GM18505 (cell line): ENCODE measurements around the gene MMP3.

Experiments used
- ATAC-seq: cut with Tn5 transposase; IDR thresholded peaks from one replicate; pipeline ENCODE4 v1.9.1; 2021; ENCODE audit not compliant: unreplicated experiment
- POLR2A ChIP-seq: IDR thresholded peaks from 4 replicates; pipeline ENCODE4 v1.6.1; 2011; ENCODE audit warnings: borderline replicate concordance; ENCODE audit not compliant: insufficient read depth, insufficient read length; ENCODE audit errors: extremely low read depth

Gene MMP3

DNA sequence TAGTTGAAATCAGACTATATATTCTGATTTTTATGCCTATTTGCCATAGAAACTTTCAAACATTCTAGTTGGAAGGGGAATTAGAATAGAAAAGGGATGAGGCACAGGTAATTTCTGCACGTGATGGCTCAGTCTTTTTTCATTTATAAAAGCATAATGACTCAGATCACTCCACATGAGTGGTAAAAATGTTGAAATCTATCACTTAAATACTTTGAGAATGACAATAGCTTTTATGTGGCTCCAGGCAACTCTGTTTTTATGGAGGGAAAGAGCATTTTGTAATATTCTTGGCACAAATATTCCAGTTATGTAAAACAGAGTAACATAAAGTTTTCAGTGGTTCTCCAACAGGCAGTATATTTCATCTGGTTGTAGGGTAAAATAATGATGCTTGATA lies 5.9 kb upstream of the MMP3 start:
- no peak for TF ChIP-seq POLR2A
- ATAC-seq, result no peak

DNA sequence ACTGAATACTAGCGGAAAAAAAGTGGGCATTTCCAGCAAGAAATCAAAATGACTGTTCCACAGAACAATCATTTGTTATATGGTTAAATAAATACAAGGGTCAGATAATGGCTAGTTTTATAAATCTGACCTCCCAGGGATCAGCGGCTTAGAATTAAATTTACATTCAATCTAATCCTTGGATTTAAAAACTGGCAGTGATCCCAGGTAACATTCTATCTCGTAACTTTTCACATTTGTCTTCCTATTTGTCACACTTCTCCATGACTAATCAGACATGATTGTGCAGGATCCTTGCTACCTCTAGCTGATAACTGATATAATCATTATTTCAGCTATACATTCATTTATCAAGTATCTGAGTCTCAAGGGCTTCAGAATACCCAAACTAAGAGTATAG lies 2.9 kb upstream of the MMP3 start:
- ATAC-seq, result no peak
- no peak for TF ChIP-seq POLR2A

DNA sequence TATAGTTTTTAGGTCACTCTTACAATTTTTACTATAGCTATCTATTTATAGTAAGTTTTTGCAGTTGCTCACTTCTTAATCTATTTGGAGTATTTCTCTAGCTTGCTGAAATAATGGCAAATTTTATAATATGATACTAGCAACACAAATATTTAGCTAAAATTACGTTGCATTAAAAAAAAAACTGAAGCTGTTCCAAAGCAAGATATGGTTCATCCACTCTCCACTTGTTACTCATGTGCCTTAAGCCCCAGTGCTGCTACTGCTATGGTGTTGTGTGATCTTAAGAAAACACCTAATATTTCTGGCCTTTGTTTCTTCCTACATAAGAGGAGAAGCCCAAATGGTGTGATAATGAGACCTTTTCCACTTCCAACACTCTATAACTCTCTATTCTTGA lies 479 bp downstream of the MMP3 start:
- no peak for ATAC-seq
- no peak for TF ChIP-seq POLR2A

DNA sequence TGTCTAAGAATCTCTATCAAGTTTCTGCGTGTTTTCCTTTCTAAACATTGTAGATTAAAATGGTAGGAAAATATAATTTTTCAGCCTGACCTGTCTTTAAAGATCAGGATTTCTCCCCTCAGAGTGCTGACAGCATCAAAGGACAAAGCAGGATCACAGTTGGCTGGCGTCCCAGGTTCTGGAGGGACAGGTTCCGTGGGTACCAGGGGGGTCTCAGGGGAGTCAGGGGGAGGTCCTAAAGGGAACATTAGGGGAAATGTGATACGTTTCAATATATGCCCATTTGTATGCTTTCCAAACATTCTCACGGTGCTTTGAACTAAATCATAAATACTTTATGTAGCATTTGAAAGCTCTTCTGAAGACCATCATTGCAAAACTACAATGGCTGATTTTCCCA lies 3.4 kb downstream of the MMP3 start:
- ATAC-seq, result no peak
- TF ChIP-seq POLR2A, result no peak

DNA sequence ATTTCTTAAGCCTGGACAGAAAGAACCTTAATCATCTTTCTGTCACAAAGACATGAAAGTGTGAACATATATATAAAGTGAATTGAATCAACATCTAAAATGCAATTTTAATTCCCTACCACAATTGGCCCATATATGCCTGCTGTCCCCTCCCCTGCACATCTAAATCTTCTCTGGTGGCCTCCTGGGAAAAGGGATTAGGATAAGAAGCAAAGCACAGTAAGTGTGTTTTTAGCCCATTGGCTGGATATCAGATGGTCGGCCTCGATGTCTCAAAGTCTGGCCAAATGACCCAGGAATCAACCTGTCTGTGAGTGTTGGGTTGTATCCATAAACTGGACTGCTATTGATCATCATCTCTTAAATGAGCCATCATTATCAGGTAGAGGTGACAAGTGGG lies 5.8 kb downstream of the MMP3 start:
- ATAC-seq, result no peak
- TF ChIP-seq POLR2A, result no peak

DNA sequence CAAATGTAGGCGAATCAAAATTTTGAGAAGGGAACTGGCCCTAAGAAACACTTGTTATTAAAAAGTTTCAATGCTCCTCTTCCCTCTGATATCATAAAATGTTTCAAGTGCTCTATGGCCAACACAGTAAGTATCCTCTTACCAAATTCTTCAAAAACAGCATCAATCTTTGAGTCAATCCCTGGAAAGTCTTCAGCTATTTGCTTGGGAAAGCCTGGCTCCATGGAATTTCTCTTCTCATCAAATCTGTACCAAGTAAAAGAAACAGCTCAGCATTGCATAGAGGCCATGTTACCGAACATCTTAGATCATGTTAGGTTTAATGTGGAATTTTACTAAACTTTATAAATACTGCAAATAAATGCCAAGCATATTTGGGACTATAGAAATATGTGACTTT lies 6.3 kb downstream of the MMP3 start:
- no peak for ATAC-seq
- no peak for TF ChIP-seq POLR2A

DNA sequence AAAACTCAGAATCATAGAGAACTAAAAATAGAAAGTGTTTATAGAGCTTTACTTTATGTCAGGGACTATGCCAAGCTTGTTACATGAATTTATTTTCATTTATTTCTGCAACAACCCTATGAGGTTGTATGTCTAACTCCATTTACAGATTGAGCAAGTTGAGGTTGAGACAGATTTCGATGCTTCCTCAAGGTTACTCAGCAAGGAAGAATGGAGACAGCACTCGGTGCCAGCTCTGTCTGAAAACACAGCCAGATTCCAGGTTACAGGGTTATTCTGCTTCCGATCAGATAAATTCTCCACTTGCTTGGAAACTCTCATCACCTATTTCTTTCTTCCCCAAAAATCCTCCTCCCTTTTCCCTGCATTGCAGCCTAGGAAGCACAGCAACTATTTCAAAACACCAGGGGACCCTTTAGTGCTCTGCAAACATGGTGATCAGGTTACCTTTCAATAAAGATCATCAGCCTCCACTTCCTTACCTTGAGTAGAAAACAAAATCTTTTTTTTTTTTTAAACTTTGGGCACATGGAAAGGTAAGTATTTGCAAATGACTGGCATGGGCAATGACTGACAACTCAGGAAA lies 7.0 kb downstream of the MMP3 start:
- ATAC-seq, result no peak
- no peak for TF ChIP-seq POLR2A

DNA sequence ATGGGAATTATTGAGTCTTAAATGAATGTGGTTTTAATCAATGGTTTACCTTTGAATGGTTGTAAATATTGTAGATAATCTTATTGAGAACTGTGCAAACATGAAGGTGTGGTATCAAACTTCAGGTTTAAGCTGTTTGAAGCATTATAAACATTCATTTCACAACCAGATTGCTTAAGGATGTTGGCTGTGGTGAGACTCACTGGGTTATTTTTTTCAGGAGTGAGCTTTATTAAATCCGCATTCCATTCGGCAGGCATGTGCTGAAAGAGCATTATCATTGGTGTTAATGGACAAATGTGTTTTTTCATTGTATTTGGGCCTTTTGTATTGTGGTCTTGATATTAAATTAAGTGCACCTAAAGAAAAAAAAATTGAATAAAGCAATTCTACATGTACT lies 9.7 kb downstream of the MMP3 start:
- TF ChIP-seq POLR2A, result no peak
- ATAC-seq, result no peak

DNA sequence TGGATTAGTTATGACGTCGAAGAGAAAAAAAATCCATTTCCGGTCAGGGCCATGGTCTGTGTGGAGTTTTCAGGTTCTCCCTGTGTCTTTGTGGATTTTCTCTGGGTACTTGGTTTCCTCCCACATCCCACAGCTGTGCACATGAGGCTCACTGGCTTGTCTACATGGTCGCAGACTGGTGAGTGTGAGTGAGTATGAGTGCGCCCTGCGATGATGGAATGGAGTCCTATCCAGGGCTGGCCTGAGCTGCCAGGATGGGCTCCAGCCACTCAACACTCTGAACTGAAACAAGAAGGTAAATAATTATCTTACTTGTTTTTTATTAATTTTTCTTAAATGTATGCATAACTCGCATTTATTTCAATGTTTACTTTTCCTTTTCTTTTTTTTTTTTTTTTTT lies 10.8 kb downstream of the MMP3 start:
- TF ChIP-seq POLR2A, result no peak
- no peak for ATAC-seq

DNA sequence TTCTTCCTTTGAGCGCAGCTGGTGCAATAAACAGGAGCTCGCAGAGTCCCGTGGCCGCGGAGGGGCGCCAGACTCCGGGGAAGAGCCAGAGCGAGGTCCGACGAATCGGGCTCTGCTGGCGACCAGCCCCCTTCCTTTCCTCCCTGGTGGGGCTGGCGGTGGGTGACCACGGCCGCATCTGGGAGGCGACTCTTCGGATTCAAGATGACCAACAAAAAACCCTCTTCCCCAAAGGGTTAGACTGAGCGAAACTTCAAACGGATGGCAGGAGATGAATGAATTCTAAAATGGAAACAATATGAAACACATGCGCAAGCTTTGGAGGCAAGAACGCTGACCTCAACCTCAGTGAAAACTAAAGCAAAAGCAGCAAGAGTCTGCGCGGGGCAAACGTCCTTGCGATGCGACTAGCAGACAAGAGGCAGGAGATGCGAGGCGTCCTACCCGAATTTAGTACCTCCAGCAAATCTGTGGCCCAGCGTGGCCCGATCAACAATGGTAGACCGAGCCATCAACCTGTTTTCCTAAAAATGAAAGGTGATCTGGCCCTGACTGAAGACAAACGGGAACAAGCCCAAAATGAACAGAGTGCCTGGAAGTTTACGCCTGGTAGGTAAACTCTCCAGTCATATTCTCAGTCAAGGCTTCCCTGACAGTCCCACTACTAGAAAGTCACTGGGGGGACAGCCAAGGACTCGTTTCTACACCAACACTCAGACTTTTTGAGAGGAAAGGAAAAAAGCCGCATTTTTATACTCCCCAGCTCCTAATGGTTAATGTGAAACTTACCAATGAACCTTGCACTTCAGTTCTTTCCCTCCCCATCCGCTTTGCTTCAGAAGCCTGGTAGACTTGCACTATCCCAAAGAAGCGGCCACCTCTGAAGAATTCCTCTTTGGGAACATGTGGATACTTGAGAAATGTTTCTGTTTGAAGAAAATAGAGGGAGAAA lies 11.6 kb downstream of the MMP3 start:
- no peak for TF ChIP-seq POLR2A

DNA sequence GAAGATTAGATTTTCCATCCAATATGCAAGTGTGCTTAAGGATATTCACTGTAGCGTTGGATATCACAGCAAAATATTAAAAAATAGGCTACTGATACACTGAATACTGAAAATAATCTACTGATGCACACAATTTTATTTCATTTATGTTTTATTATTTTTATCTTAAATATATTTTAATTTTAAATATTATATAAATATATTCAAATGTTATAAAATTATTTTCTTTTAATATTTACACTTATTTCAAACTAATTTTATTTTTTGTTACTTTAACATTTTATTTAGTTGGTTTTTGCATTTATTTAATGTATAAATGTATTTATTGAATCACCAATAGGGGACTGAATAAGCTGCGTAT lies 12.3 kb downstream of the MMP3 start:
- no peak for ATAC-seq
- TF ChIP-seq POLR2A, result no peak

More for the DNA sequence above, 11.6 kb downstream of the MMP3 start:
- no peak for ATAC-seq

DNA sequence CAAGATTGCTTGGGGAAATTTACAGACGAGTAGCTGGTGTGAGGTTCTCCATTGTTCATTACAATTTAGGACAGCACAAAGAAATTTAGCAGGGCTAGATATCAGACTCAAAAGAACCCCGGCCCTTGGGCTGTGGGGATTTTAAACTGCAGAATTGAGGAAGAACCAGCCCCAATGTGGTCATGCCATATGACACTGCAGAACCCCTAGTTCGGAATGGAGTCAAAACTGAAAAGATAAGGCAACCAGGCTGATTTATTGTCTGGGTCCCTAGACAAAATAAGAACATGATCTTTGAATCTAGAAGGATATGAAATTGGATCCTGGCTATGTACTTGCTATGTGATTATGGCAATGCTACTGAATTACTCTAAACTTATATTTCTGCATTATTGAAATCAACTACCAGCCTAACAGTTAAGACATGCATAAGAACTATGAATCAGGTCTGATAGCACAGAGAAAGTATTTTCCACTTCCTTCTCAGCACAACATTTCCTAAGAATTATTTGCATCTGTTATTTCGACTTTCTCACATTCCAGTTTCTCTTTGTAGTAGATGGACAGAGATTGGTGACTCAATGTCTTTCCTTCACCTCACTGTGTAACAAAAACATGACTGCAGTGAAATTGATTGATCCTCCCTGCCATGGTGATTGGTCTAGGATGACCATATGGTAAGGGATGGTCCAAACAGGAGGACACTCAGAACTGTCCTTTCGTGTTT lies 13.2 kb downstream of the MMP3 start:
- no peak for TF ChIP-seq POLR2A
- ATAC-seq, result no peak

DNA sequence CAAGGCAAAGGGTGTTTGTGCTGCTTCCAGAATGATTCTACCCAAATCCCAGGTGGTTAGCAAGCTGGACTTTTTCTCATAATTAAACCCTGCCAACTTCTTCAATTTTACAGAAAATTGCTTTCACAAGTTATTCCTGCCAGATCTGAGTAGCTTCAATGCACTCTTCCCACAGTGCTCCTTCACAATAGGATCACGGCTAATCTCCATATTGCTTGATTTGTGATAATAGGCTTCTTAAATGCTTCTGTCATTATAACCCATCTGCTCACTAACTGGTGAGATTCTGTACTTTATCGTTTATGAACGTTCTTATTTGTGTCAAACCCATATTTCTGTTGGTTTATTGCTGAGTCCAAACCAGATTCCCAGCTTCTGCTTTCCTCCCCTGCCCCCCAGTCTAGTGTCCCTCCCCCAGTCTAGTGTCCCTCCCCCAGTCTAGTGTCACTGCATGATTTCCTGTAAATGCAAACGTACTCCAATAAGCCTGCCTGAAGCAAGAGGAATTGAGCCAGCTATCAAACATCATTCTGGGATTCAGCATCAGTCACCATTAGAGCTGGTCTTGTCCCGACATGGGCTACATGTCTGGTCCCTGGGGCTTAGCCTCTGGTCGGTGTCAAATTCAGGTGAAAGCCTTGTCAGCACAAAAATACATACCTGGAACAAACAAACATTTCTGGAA lies 14.0 kb downstream of the MMP3 start:
- no peak for TF ChIP-seq POLR2A
- ATAC-seq, result no peak

DNA sequence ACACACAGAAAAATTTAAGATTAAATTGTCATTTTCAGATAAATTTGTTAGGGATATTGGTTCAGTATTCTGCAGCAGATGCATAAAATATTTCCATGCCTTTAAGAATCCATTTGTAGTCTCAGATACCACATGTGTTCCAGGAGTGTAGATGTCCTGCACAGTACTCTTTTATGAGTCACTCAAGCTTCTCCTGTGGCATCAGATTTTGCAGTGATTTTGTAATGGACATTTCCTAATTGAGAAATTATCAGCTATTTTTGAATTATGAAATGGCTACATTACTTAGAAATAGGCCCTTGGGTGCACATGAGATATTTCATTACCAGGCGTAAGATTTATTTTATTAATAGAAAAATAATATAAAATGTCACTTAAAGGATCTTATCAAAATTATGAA lies 18.9 kb downstream of the MMP3 start:
- ATAC-seq, result no peak
- TF ChIP-seq POLR2A, result no peak

DNA sequence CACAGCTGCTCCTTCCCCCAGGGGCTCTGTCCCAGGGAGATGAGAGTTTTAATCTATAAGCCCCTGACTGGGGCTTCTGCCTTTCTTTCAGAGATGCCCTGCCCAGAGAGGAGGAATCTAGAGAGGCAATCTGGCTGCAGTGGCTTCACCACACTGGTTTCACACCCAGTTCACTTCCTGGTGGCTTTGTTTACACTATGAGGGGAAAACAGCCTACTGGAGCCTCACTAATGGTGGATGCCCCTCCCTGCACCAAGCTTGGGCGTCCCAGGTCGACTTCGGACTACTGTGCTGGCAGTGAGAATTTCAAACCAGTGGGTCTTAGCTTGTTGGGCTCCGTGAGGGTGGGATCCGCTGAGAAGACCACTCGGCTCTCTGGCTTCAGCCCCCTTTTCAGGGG lies 23.9 kb downstream of the MMP3 start:
- no peak for ATAC-seq
- no peak for TF ChIP-seq POLR2A
